Measurements from ENCODE around the gene MRPL39.

Gene MRPL39

GRCh38 chr21:25550352-25551120 is 56.7 kb downstream of the MRPL39 start:
- no peak for FAIRE-seq
- DNase-seq (ENCODE audit: insufficient read length, low spot score), result no peak

DNA sequence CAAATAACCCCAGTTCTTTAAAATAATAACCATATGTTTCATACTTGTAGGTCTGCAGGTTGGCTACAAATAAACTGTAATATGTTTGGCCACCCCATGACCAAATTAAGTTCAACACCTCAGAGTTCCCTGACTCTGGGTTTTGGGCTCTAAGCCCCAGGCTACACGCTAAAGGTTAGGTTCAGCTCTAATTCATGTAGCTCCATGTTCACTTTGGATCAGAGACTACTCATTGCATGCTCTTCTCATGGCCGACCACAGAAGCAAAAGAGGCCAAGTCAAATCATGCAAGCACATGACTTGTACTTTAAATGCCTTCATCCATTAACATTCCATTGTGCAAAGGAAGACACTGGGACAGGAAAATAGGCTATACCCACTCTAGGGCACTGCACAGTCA is 66.2 kb downstream of the MRPL39 start:
- DNase-seq (ENCODE audit: insufficient read length, low spot score) (no peak), FAIRE-seq (no peak)

- FAIRE-seq (no peak), DNase-seq (ENCODE audit: insufficient read length, low spot score) (no peak)
Observed at GRCh38 chr21:25539606-25540005, 67.7 kb downstream of the MRPL39 start.

DNA sequence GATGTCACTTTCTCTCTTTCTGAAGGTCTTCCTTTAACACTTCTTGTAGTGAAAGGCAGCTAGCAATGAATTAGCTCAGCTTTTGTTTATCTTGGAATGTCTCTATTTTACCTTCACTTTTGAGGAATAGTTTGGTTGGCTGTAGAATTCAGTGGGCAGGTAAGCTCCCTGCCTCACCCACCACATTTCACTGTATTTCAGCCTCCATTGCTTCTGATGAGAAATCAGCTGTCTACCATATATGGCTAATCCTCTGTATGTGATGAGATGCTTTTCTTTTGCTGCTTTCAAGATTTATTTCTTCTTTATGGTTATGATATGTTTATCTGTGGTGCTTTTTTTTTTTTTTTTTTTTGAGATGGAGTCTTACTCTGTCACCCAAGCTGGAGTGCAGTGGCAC is 70.1 kb downstream of the MRPL39 start:
- DNase-seq (ENCODE audit: insufficient read length, low spot score), result no peak
- no peak for FAIRE-seq

- FAIRE-seq (no peak), DNase-seq (ENCODE audit: insufficient read length, low spot score) (no peak)
Observed at GRCh38 chr21:25536752-25537151, 70.5 kb downstream of the MRPL39 start.

- no peak for FAIRE-seq
- DNase-seq (ENCODE audit: insufficient read length, low spot score), result no peak
Observed at GRCh38 chr21:25535849-25536248, 71.4 kb downstream of the MRPL39 start.
